ENCODE measurements around the gene FAF1.

FAF1 gene

GRCh38 chr1:50426702-50427085 lies 533.4 kb downstream of the FAF1 start:
- no peak for DNase-seq (ENCODE audit: low read depth)

- DNase-seq (ENCODE audit: low read depth): no peak
These were observed 533.9 kb downstream of the FAF1 start for GRCh38 chr1:50426108-50426700.

- DNase-seq (ENCODE audit: low read depth): peak; percentile 46
These were observed 534.5 kb downstream of the FAF1 start for GRCh38 chr1:50425376-50426107.

GRCh38 chr1:50424884-50425375 lies 535.1 kb downstream of the FAF1 start:
- no peak for DNase-seq (ENCODE audit: low read depth)

GRCh38 chr1:50424045-50424883 lies 535.8 kb downstream of the FAF1 start:
- DNase-seq (ENCODE audit: low read depth): peak; percentile 38

GRCh38 chr1:50423670-50424000 lies 536.4 kb downstream of the FAF1 start:
- DNase-seq (ENCODE audit: low read depth): peak; percentile 17

GRCh38 chr1:50422946-50423669 lies 537.0 kb downstream of the FAF1 start, which contains the start of gene DMRTA2:
Gene DMRTA2 (minus strand): TSS chr1:50423443. CDS start chr1:50421536, 1,907 bp downstream.
- peak; percentile 49 for DNase-seq (ENCODE audit: low read depth)

GRCh38 chr1:50422675-50422945 lies 537.5 kb downstream of the FAF1 start:
- no peak for DNase-seq (ENCODE audit: low read depth)

GRCh38 chr1:50421768-50422674 lies 538.0 kb downstream of the FAF1 start:
- no peak for DNase-seq (ENCODE audit: low read depth)

- DNase-seq (ENCODE audit: low read depth): no peak
These were observed 538.7 kb downstream of the FAF1 start for GRCh38 chr1:50421366-50421748.

- no peak for DNase-seq (ENCODE audit: low read depth)
These were observed 539.2 kb downstream of the FAF1 start for GRCh38 chr1:50420689-50421365.

GRCh38 chr1:50419907-50420677 lies 540.0 kb downstream of the FAF1 start:
- DNase-seq (ENCODE audit: low read depth): no peak

GRCh38 chr1:50419192-50419906 lies 540.7 kb downstream of the FAF1 start:
- DNase-seq (ENCODE audit: low read depth): peak; percentile 12

- DNase-seq (ENCODE audit: low read depth): no peak
These were observed 541.4 kb downstream of the FAF1 start for GRCh38 chr1:50418600-50419109.

GRCh38 chr1:50417946-50418599 lies 542.0 kb downstream of the FAF1 start:
- DNase-seq (ENCODE audit: low read depth): no peak

- no peak for DNase-seq (ENCODE audit: low read depth)
These were observed 542.6 kb downstream of the FAF1 start for GRCh38 chr1:50417507-50417906.

GRCh38 chr1:50416553-50417453 lies 543.3 kb downstream of the FAF1 start:
- DNase-seq (ENCODE audit: low read depth): no peak

GRCh38 chr1:50416150-50416527 lies 543.9 kb downstream of the FAF1 start:
- DNase-seq (ENCODE audit: low read depth): no peak

Measured in EH (cell line).